Measurements from ENCODE around the gene FOXD4L6. TPM values are rescaled to one million over a fixed set of nuclear protein-coding genes. Genes with fewer than 3 reads are reported as not detected.
"Not testable (repeated sequence)": the region's sequence is repeated elsewhere in the genome, so short reads cannot be mapped to it uniquely, and the experiment has no call there.

Gene FOXD4L6
- total RNA-seq, 1 experiment from 2014 or later, result not detected

- DNase-seq; H3K4me3 ChIP-seq (ENCODE audit: low read depth, low read length); POLR2A ChIA-PET; H3K4me3 Mint-ChIP-seq (ENCODE audit: unreplicated experiment); H3K4me1 ChIP-seq; CTCF ChIA-PET; H3K9me3 Mint-ChIP-seq (ENCODE audit: unreplicated experiment); H3K36me3 Mint-ChIP-seq (ENCODE audit: insufficient read depth, unreplicated experiment); H3K27me3 ChIP-seq (replicated peaks; ENCODE audit: control insufficient read depth, insufficient read depth, low read length); H3K27me3 Mint-ChIP-seq (ENCODE audit: insufficient read depth, unreplicated experiment); H3K9me3 ChIP-seq; H3K4me1 Mint-ChIP-seq (ENCODE audit: low read depth, unreplicated experiment); H3K27ac Mint-ChIP-seq (ENCODE audit: unreplicated experiment); intact Hi-C loops (cut with micrococcal nuclease; ENCODE audit: unreplicated experiment); BruUV-seq (replicated peaks); H3K36me3 ChIP-seq (ENCODE audit: control insufficient read depth, insufficient read depth, low read length): not testable (repeated sequence)
Measured at GRCh38 chr9:41100508-41100907, 28.0 kb downstream of the FOXD4L6 start.

DNA sequence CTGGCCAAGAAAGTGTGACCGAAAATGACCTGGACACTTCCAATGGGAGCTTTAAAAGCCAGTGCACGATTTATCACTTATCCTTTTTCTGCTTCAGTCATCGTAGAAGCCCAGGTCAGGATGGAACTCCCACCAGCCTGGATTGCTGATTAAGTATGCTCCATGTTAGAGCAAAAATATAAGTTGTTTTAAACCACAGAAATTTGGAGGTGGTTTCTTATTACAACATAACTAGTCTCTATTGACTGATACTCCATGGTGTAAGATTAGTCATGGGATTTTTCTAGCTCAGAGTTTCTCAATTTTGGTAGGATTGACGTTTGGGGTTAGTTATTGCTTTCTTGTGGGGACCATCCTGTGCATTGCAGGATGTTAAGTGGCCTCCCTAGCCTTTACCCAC is 29.7 kb downstream of the FOXD4L6 start:
- H3K4me1 ChIP-seq; H3K27me3 Mint-ChIP-seq (ENCODE audit: insufficient read depth, unreplicated experiment); H3K36me3 Mint-ChIP-seq (ENCODE audit: insufficient read depth, unreplicated experiment); H3K4me3 Mint-ChIP-seq (ENCODE audit: unreplicated experiment); POLR2A ChIA-PET; H3K9me3 Mint-ChIP-seq (ENCODE audit: unreplicated experiment); H3K36me3 ChIP-seq (ENCODE audit: control insufficient read depth, insufficient read depth, low read length); DNase-seq; H3K27ac Mint-ChIP-seq (ENCODE audit: unreplicated experiment); H3K4me1 Mint-ChIP-seq (ENCODE audit: low read depth, unreplicated experiment); intact Hi-C loops (cut with micrococcal nuclease; ENCODE audit: unreplicated experiment); BruUV-seq (replicated peaks); H3K4me3 ChIP-seq (ENCODE audit: low read depth, low read length); H3K9me3 ChIP-seq; CTCF ChIA-PET; H3K27me3 ChIP-seq (replicated peaks; ENCODE audit: control insufficient read depth, insufficient read depth, low read length): not testable (repeated sequence)

- BruUV-seq (replicated peaks); H3K4me1 Mint-ChIP-seq (ENCODE audit: low read depth, unreplicated experiment); H3K36me3 Mint-ChIP-seq (ENCODE audit: insufficient read depth, unreplicated experiment); H3K4me1 ChIP-seq; H3K9me3 ChIP-seq; H3K36me3 ChIP-seq (ENCODE audit: control insufficient read depth, insufficient read depth, low read length); DNase-seq; intact Hi-C loops (cut with micrococcal nuclease; ENCODE audit: unreplicated experiment); H3K4me3 ChIP-seq (ENCODE audit: low read depth, low read length); H3K27me3 Mint-ChIP-seq (ENCODE audit: insufficient read depth, unreplicated experiment); H3K27me3 ChIP-seq (replicated peaks; ENCODE audit: control insufficient read depth, insufficient read depth, low read length); H3K4me3 Mint-ChIP-seq (ENCODE audit: unreplicated experiment); CTCF ChIA-PET; H3K27ac Mint-ChIP-seq (ENCODE audit: unreplicated experiment); H3K9me3 Mint-ChIP-seq (ENCODE audit: unreplicated experiment); POLR2A ChIA-PET: not testable (repeated sequence)
Measured at GRCh38 chr9:41095060-41095459, 33.4 kb downstream of the FOXD4L6 start.

DNA sequence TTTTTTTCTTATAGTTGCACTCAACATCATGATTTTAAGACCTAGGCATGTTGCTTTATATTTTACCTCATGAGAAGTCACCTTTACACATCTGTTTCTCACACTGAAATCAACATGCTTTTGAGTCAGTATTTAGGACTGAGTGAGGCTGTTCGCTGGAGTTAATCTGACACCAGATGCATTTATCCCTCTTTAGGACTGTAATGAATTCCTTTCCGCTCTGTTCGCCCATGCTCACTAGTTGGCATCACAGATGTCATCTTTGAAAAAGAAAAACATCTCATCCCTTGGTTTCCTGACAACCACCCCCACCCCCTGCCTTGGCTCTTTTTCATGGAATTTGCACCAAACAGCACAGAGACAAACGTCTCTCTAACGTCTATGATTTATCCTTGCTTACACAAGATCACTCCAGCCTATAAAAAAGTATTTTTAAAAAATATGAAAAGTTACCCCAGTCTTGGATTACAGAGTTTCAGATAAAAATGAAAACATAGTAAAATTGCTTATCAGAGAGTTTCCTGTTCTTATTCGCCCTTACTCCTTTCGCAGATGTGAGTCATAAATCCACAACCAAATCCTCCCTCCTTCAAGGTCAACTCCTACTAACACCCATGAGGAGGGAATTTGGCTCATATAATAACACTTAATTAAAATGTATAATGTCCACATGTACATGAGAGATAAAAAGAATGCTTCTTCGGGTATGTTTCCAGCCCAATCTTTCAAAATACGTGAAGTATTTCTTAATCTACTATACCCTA is 34.3 kb downstream of the FOXD4L6 start:
- H3K36me3 ChIP-seq (ENCODE audit: control insufficient read depth, insufficient read depth, low read length); H3K36me3 Mint-ChIP-seq (ENCODE audit: insufficient read depth, unreplicated experiment); H3K9me3 ChIP-seq; H3K27ac Mint-ChIP-seq (ENCODE audit: unreplicated experiment); H3K4me1 ChIP-seq; H3K4me3 Mint-ChIP-seq (ENCODE audit: unreplicated experiment); H3K27me3 Mint-ChIP-seq (ENCODE audit: insufficient read depth, unreplicated experiment); BruUV-seq (replicated peaks); POLR2A ChIA-PET; H3K4me1 Mint-ChIP-seq (ENCODE audit: low read depth, unreplicated experiment); intact Hi-C loops (cut with micrococcal nuclease; ENCODE audit: unreplicated experiment); H3K27me3 ChIP-seq (replicated peaks; ENCODE audit: control insufficient read depth, insufficient read depth, low read length); H3K9me3 Mint-ChIP-seq (ENCODE audit: unreplicated experiment); DNase-seq; CTCF ChIA-PET; H3K4me3 ChIP-seq (ENCODE audit: low read depth, low read length): not testable (repeated sequence)

GRCh38 chr9:41090922-41091321 is 37.6 kb downstream of the FOXD4L6 start:
- H3K9me3 ChIP-seq; BruUV-seq (replicated peaks); POLR2A ChIA-PET; H3K4me1 ChIP-seq; DNase-seq; intact Hi-C loops (cut with micrococcal nuclease; ENCODE audit: unreplicated experiment); H3K27me3 ChIP-seq (replicated peaks; ENCODE audit: control insufficient read depth, insufficient read depth, low read length); H3K4me3 Mint-ChIP-seq (ENCODE audit: unreplicated experiment); H3K4me3 ChIP-seq (ENCODE audit: low read depth, low read length); H3K4me1 Mint-ChIP-seq (ENCODE audit: low read depth, unreplicated experiment); H3K36me3 Mint-ChIP-seq (ENCODE audit: insufficient read depth, unreplicated experiment); CTCF ChIA-PET; H3K27ac Mint-ChIP-seq (ENCODE audit: unreplicated experiment); H3K36me3 ChIP-seq (ENCODE audit: control insufficient read depth, insufficient read depth, low read length); H3K9me3 Mint-ChIP-seq (ENCODE audit: unreplicated experiment); H3K27me3 Mint-ChIP-seq (ENCODE audit: insufficient read depth, unreplicated experiment): not testable (repeated sequence)

GRCh38 chr9:41090386-41090785 is 38.1 kb downstream of the FOXD4L6 start:
- H3K4me1 Mint-ChIP-seq (ENCODE audit: low read depth, unreplicated experiment); H3K4me3 Mint-ChIP-seq (ENCODE audit: unreplicated experiment); CTCF ChIA-PET; H3K27me3 Mint-ChIP-seq (ENCODE audit: insufficient read depth, unreplicated experiment); BruUV-seq (replicated peaks); H3K36me3 ChIP-seq (ENCODE audit: control insufficient read depth, insufficient read depth, low read length); H3K27me3 ChIP-seq (replicated peaks; ENCODE audit: control insufficient read depth, insufficient read depth, low read length); H3K9me3 Mint-ChIP-seq (ENCODE audit: unreplicated experiment); H3K4me1 ChIP-seq; POLR2A ChIA-PET; intact Hi-C loops (cut with micrococcal nuclease; ENCODE audit: unreplicated experiment); H3K36me3 Mint-ChIP-seq (ENCODE audit: insufficient read depth, unreplicated experiment); H3K9me3 ChIP-seq; H3K4me3 ChIP-seq (ENCODE audit: low read depth, low read length); H3K27ac Mint-ChIP-seq (ENCODE audit: unreplicated experiment); DNase-seq: not testable (repeated sequence)

- POLR2A ChIA-PET; DNase-seq; BruUV-seq (replicated peaks); intact Hi-C loops (cut with micrococcal nuclease; ENCODE audit: unreplicated experiment); H3K4me1 Mint-ChIP-seq (ENCODE audit: low read depth, unreplicated experiment); H3K27me3 ChIP-seq (replicated peaks; ENCODE audit: control insufficient read depth, insufficient read depth, low read length); H3K9me3 ChIP-seq; H3K4me1 ChIP-seq; H3K36me3 ChIP-seq (ENCODE audit: control insufficient read depth, insufficient read depth, low read length); H3K27me3 Mint-ChIP-seq (ENCODE audit: insufficient read depth, unreplicated experiment); H3K36me3 Mint-ChIP-seq (ENCODE audit: insufficient read depth, unreplicated experiment); H3K4me3 Mint-ChIP-seq (ENCODE audit: unreplicated experiment); H3K27ac Mint-ChIP-seq (ENCODE audit: unreplicated experiment); H3K4me3 ChIP-seq (ENCODE audit: low read depth, low read length); H3K9me3 Mint-ChIP-seq (ENCODE audit: unreplicated experiment); CTCF ChIA-PET: not testable (repeated sequence)
Measured at GRCh38 chr9:41088450-41089059, 39.9 kb downstream of the FOXD4L6 start.
